Panc1 (cell line): ENCODE measurements around the gene GJB3. TPM values are rescaled to one million over a fixed set of nuclear protein-coding genes. Genes with fewer than 3 reads are reported as not detected.

Experiments used
- ATAC-seq: fragments of 200-7000 bp; cut with Tn5 transposase; 2 replicates; pipeline ENCODE4 v1.9.1; 2020; ENCODE audit warnings: mild to moderate bottlenecking, moderate library complexity
- BruUV-seq: library from RNA; stranded (reverse); fragments of 400-500 nt; replicated peaks from 2 replicates; lab custom pipeline; 2021; lab: Mats Ljungman, UMichigan
- CTCF ChIA-PET: fragments of 300-600 bp; sonication (Branson Sonifier 250); formaldehyde crosslinking; loops from one replicate; lab custom pipeline; 2022; ENCODE audit warnings: antibody characterized with exemption; lab: Charles Lee
- POLR2A ChIA-PET: fragments of 300-600 bp; sonication (Branson Sonifier 250); formaldehyde crosslinking; loops from one replicate; lab custom pipeline; 2022; ENCODE audit warnings: antibody characterized with exemption; lab: Charles Lee
- DNase-seq: peaks from one replicate; pipeline ENCODE4 v3.0.0-alpha.2; 2010; ENCODE audit warnings: low read depth, low spot score
- H3K27ac ChIP-seq: 2 replicates; pipeline ENCODE4 v1.5.1; 2011; ENCODE audit warnings: mild to moderate bottlenecking, low read length, inconsistent platforms
- H3K27me3 ChIP-seq: fragments of 200-500 bp; sonication (Bioruptor generic); 2 replicates; pipeline ENCODE4 v1.6.0; 2014; ENCODE audit warnings: low read length, inconsistent platforms; ENCODE audit not compliant: control insufficient read depth, insufficient read depth
- H3K36me3 ChIP-seq: fragments of 200-500 bp; sonication (Bioruptor generic); 2 replicates; pipeline ENCODE4 v1.5.1; 2014; ENCODE audit warnings: inconsistent platforms, mild to moderate bottlenecking, low read length, moderate library complexity; ENCODE audit not compliant: control insufficient read depth, insufficient read depth
- H3K4me1 ChIP-seq: 2 replicates; pipeline ENCODE4 v1.5.1; 2011; ENCODE audit warnings: inconsistent platforms, mild to moderate bottlenecking, low read length, moderate library complexity; ENCODE audit not compliant: control insufficient read depth, insufficient read depth
- H3K4me3 ChIP-seq, 2 experiments: 2 replicates each; pipeline ENCODE4 v1.5.1; 2011 to 2012; ENCODE audit warnings: low read depth in 2 of 2, low read length in 2 of 2, mild to moderate bottlenecking in 2 of 2, inconsistent platforms in 1 of 2, moderate library complexity in 1 of 2
- H3K9me3 ChIP-seq: fragments of 200-500 bp; sonication (Bioruptor generic); 2 replicates; pipeline ENCODE4 v1.5.1; 2014; ENCODE audit warnings: low read depth, mild to moderate bottlenecking, inconsistent platforms, low read length, moderate library complexity; ENCODE audit not compliant: control insufficient read depth, insufficient read depth
- CTCF ChIP-seq: fragments of 450-650 bp; IDR thresholded peaks from 2 replicates; pipeline ENCODE4 v1.5.1; 2017; ENCODE audit warnings: mild to moderate bottlenecking
- POLR2AphosphoS5 ChIP-seq: IDR thresholded peaks from 2 replicates; pipeline ENCODE4 v1.6.1; 2012; ENCODE audit warnings: mild to moderate bottlenecking, low read depth, low read length, moderate library complexity
- SIN3A ChIP-seq: IDR thresholded peaks from 2 replicates; pipeline ENCODE4 v1.6.1; 2012; ENCODE audit warnings: low read depth, mild to moderate bottlenecking, low read length, moderate library complexity, borderline replicate concordance; ENCODE audit not compliant: insufficient read depth
- TCF7L2 ChIP-seq: IDR thresholded peaks from 2 replicates; pipeline ENCODE4 v1.6.1; 2011; ENCODE audit warnings: mild to moderate bottlenecking, low read depth, low read length, inconsistent platforms
- in situ Hi-C: cut with HindIII; loops from 2 replicates; pipeline ENCODE4 v1.10.0; 2016; ENCODE audit warnings: low sequenced_read_pairs, low pct_unique_long_range_greater_than_20kb
- intact Hi-C: fragments of 100-400 bp; cut with micrococcal nuclease; formaldehyde crosslinking; loops from one replicate; pipeline ENCODE4 v1.10.0; 2022; ENCODE audit not compliant: unreplicated experiment
- total RNA-seq: library from RNA; stranded (reverse); gene quantifications from one replicate; pipeline ENCODE4 v1.2.1, GENCODE V29; 2021; ENCODE audit not compliant: unreplicated experiment
- TF ChIP-seq, protein P1 (sequence below), 2 experiments: IDR thresholded peaks; 2 replicates each; pipeline ENCODE4 v1.6.1; 2011 to 2012; ENCODE audit warnings: low read depth in 2 of 2, control low read depth in 1 of 2, low read length in 1 of 2, mild to moderate bottlenecking in 1 of 2, moderate library complexity in 1 of 2; ENCODE audit not compliant: insufficient read depth in 1 of 2

Gene GJB3
- total RNA-seq, 1 experiment from 2014 or later: 0.15 TPM

GRCh38 chr1:34750610-34751009 lies 30.4 kb upstream of the GJB3 start:
- Histone ChIP-seq H3K27ac (no peak overlapping the region), H3K27me3 (no peaks in the 10 kb centered on the region), H3K36me3 (no peaks in the 10 kb centered on the region), H3K4me1 (no peaks in the 10 kb centered on the region), H3K4me3 (no peak overlapping the region), H3K9me3 (no peaks in the 10 kb centered on the region)
- ATAC-seq (no peak), DNase-seq (no peak)
- in situ Hi-C loops (no loop called here), intact Hi-C loops (no loop called here)
- no peak for TF ChIP-seq CTCF
- TF ChIP-seq, protein P1, sequence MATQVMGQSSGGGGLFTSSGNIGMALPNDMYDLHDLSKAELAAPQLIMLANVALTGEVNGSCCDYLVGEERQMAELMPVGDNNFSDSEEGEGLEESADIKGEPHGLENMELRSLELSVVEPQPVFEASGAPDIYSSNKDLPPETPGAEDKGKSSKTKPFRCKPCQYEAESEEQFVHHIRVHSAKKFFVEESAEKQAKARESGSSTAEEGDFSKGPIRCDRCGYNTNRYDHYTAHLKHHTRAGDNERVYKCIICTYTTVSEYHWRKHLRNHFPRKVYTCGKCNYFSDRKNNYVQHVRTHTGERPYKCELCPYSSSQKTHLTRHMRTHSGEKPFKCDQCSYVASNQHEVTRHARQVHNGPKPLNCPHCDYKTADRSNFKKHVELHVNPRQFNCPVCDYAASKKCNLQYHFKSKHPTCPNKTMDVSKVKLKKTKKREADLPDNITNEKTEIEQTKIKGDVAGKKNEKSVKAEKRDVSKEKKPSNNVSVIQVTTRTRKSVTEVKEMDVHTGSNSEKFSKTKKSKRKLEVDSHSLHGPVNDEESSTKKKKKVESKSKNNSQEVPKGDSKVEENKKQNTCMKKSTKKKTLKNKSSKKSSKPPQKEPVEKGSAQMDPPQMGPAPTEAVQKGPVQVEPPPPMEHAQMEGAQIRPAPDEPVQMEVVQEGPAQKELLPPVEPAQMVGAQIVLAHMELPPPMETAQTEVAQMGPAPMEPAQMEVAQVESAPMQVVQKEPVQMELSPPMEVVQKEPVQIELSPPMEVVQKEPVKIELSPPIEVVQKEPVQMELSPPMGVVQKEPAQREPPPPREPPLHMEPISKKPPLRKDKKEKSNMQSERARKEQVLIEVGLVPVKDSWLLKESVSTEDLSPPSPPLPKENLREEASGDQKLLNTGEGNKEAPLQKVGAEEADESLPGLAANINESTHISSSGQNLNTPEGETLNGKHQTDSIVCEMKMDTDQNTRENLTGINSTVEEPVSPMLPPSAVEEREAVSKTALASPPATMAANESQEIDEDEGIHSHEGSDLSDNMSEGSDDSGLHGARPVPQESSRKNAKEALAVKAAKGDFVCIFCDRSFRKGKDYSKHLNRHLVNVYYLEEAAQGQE (IDR thresholded peaks at IDR 0.05; ENCODE audit: insufficient read depth in 1 of 2, low read depth in 2 of 2, low read length in 1 of 2): no peak
- no peak for TF ChIP-seq POLR2AphosphoS5
- TF ChIP-seq SIN3A: no peak
- no peak for TF ChIP-seq TCF7L2
- no TSS peak for BruUV-seq
- ChIA-PET CTCF (interaction anchor here (1.2 kb wide), 1 partner anchor 8 kb away, joined by 4 read pairs; no protein-coding TSS in a partner anchor), POLR2A (no interaction called here)

DNA sequence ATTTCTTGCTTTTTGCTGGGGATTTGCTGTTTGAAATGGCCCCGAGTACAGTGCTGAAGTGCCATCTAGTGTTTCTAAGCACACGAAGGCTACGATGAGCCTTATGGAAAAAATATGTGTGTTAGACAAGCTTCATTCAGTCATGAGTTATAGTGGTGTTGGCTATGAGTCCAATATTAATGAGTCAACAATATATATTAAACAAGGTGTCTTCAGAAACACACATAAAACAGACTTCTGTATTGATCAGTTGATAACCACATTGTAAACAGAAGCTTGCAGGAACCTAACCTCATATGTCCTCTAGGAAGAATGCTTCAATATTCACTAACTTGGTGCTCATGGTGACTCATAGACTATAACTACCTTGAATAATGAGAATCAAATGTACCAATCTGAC lies 27.9 kb upstream of the GJB3 start:
- Histone ChIP-seq H3K9me3 (no peaks in the 10 kb centered on the region), H3K4me3 (no peak overlapping the region), H3K36me3 (no peaks in the 10 kb centered on the region), H3K27ac (no peak overlapping the region), H3K27me3 (no peaks in the 10 kb centered on the region), H3K4me1 (no peaks in the 10 kb centered on the region)
- intact Hi-C loops: no loop called here
- no peak for TF ChIP-seq POLR2AphosphoS5
- TF ChIP-seq, protein P1 (IDR thresholded peaks at IDR 0.05; ENCODE audit: insufficient read depth in 1 of 2, low read depth in 2 of 2, low read length in 1 of 2): no peak
- no peak for TF ChIP-seq CTCF
- no peak for TF ChIP-seq SIN3A
- no peak for TF ChIP-seq TCF7L2
- DNase-seq: no peak
- ChIA-PET POLR2A (no interaction called here), CTCF (no interaction called here)
- no peak for ATAC-seq
- in situ Hi-C loops: no loop called here
- no TSS peak for BruUV-seq
